NK-92 (cell line): ENCODE results near the gene CAND1.
A peak's percentile ranks its signal among the peaks of the same experiment; 100 is the strongest.

Experiments used
- DNase-seq: peaks from one replicate; lab custom pipeline; 2025; ENCODE audit not compliant: unreplicated experiment; lab: John Stamatoyannopoulos, UW

CAND1 gene

DNA sequence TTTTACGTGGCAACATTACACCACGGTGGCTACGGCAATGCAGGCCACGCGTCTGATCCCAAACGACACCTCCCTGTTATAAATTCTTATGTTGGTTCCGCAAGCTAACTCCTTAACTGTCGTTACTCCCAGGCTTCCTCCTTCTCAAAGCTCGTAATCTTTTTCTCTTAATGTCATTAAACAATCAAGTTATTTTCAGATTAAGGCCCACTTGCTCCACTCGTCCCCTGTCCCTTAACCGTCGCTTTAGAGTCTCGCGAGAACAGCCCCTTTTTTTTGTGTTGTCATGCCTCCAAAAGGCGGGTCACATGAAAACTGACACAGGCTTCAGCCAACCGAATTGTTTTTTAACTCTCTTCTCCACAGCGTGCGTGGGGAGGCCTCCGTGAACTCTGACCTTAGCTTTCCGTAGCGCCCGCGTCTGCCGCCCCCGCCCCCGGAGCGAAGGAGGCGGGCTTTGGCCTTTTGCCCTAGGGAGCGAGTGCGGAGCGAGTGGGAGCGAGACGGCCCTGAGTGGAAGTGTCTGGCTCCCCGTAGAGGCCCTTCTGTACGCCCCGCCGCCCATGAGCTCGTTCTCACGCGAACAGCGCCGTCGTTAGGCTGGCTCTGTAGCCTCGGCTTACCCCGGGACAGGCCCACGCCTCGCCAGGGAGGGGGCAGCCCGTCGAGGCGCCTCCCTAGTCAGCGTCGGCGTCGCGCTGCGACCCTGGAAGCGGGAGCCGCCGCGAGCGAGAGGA lies at the start of gene CAND1:
Gene CAND1 (plus strand): TSS at position 463 of the 737 bp plus-strand sequence. CDS start 360 bp downstream, outside the sequence.
- DNase-seq, result peak; percentile 65

DNA sequence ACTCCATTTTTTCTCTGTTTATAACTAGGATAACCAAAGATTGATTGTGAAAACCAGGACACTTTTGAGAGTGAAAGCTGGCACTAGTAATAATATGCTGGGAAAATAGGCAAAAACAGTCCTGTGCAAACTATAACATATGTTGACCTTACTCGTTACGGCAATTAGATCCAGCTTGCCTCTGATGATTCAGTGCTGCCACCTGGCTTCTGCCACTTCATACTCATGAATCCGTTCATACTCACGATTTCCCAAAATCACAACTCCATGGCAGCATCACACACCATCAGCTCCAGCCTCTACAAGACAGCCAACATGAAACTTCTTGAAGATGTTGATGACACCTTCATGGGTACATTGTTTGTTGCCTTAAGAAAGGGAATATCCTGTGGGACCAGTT lies 49.1 kb upstream of the CAND1 start:
- no peak for DNase-seq

DNA sequence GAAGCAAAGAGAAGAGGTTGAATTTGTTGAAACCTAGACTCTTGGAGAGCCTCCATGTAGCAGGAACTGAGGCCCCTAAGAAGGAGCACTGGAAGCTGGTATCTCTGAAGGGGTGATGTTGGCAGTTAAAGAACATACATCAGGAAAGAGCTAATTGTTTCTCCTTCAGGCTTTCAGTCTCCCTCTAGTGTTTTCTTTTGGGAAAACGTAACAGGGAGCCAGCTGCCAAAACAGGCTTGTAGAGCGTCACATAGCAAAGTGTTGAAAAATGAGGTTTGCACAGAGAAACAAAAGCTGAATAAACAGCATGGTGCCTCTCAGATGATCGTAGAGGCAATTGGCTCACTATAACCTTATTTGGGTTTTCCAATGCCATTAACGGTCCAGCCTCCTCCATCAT lies 46.9 kb upstream of the CAND1 start:
- DNase-seq, result no peak

DNA sequence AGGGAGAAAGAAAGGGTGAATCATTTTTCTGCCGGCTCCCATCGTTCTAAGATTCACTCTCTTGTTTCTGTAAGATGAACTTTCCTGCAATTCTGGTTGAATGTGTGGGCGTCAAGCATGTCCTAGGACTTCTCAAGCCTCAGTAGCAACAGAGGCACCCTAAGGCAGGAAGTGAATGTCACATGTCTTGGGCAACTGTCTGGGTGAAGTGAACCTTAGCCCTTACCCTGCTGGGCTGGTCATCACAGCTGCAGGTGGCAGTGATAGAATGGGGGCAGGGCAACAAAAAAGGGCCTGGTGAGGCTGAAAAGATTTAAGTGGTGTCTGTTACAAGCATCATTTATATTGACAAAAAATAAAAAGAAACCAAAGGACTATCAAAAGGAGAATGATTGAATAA lies 45.9 kb upstream of the CAND1 start:
- DNase-seq, result no peak

DNA sequence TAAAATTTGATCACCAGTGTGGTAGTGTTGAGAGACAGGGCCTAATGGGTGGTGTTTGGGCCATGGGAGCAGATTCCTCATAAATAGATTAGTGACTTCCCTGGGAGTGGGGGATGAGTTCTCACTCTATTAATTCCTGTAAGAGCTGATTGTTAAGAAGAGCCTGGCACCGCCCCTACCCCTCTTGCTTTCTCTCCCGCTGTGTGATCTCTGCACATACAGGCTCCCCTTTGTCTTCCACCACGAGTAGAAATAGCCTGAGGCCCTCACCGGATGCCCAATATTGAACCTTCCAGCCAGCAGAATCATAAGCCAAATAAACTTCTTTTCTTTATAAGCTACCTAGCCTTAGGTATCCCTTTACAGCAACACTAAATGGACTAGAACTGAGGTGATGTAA lies 31.9 kb upstream of the CAND1 start:
- no peak for DNase-seq

DNA sequence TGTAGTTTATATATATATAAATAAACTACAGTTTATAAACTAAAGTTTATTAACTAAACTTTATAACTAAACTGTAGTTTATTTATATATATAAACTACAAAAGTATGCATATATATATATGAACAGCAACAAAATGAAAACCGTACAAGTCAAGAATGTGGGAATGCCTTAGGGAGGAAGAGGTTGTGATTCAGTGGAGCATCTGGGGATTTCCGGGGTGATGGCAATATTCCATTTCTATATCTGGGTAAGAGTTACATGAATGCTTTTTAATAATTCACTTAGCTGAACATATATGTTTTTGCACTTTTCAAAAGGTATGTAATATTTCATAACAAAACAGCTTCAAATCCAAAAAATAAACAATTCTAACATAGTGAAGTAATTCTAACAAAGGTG lies 30.1 kb upstream of the CAND1 start:
- no peak for DNase-seq

DNA sequence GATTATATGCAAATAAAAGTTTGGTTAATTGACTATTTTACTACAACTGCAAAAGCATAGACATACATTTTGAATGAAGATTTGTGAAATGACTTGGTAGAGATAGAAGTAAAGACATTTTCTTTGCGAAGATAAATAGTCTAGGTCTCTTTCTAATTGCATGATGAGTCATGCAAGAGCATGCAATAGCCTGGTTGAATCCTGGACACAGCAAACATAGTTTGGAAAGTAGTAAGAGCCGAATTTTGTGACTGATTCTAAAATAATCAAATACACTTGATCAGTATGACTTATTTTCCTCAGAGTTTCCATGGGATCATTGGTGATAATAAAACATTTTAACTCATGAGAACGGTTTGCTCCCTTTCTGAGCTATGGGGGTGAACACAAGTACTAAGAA lies 27.7 kb upstream of the CAND1 start:
- DNase-seq, result no peak

DNA sequence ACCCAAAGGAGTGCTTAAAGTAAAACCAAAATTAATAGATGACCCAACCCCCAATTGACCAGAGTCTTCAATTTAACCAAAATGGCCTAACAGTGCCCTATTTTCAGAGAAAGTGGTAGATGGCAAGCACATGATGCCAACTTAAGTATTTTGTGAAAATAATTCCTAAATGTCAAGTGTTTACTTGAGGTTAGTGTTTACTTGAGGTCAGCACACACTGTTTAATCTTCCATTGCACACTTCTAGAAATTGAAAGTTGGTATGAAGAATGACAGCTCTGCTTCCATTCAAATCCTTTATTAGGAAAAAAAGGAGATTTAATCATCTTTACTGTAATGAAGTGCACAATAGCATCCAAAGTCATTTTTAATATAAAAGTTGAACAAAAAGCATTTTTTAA lies 25.9 kb upstream of the CAND1 start:
- DNase-seq, result no peak

DNA sequence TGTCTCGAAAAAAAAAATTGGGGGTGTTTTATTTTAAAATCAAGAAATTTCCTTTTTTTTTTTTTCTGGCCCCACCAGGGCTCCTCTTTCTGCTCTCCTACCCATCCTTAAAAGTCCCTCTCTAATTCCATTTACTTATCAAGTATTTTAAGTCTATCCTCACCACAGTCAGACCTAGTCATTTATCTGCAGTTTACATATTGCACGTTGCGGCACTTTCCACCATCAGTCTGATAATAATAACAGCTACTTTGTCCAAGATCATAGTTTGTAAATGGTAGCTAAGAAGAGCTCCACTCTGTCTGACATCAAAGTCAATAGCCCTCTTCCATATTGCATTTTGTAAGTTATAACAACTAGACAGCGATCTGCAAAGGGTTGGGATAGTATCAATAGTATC lies 23.6 kb upstream of the CAND1 start:
- no peak for DNase-seq

DNA sequence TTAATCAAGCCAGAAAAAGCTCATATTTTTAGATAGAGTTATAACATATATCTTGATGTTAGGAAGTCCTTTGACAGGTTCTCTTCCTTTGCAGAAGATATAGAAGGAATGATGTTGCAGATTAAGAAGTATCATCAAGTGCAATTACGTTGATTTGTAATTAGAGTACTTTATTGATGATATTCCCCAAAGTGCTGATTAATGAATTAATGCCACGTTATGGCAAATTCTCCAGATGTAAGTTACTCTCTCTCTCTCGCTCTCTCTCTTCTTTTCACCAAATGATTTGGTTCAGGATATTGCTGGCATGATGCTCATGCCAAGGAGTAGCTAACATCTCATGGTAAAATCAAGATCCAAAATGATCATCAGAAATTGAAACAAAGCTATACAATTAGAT lies 18.1 kb upstream of the CAND1 start:
- no peak for DNase-seq

DNA sequence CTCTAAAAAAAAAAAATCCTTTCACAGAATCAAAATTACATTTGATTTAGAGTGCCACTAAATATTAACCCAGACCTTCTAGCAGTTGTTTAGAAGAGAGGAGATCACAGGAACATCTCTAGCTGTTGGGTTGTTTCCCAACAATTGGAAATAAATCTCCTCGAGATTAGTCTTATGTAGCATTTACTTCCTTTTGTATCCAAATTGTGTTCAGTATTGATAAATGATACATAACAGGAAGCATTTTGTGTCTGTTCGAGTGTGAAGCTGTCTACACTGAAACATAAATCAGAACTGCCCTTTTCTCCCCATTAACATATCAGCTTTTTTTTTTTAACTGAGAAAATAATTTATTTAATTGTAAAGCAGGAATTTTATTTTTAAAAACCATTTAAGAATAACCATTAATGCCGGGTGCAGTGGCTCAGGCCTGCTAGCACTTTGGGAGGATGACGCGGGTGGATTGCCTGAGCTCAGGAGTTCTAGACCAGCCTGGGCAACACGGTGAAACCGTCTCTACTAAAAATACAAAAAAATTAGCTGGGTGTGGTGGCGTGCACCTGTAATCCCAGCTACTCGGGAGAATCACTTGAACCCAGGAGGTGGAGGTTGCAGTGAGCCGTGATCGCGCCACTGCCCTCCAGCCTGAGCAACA lies 14.7 kb upstream of the CAND1 start:
- no peak for DNase-seq

DNA sequence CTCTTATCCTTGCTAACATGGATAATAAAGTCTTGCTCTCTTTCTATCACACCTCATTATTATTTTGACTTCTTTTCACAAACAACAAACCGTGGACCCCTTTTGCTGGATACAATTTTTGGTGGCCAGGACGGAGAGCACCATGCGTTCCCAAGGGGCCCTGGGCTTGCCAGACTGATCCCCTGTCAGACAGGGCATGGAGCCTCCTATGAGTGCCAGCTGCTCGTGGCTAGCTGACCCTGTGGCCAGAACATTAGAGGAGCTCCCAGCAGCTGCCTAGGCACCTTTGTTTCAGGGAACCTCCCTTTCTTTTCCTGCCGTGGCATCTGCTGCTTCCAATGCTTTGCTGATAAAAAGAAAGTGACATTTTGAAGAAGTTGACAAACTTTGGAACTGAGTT lies 12.5 kb upstream of the CAND1 start:
- DNase-seq, result no peak

DNA sequence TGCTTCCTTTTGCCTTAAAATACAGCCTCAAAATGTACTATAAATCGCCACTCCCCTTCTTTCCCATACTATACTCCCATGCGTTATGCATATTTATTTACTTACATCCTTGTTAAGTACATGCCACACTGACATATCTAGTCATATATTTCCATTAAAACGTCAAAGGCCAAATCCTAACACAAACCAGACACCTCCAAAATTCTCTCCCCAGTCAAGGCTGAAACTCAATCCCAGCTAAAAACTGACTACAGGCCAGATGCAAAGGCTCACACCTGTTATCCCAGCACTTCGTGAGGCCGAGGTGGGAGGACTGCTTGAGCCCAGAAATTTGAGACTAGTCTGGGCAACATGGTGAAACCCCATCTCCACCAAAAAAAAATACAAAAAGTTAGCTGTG lies 5.7 kb upstream of the CAND1 start:
- no peak for DNase-seq

DNA sequence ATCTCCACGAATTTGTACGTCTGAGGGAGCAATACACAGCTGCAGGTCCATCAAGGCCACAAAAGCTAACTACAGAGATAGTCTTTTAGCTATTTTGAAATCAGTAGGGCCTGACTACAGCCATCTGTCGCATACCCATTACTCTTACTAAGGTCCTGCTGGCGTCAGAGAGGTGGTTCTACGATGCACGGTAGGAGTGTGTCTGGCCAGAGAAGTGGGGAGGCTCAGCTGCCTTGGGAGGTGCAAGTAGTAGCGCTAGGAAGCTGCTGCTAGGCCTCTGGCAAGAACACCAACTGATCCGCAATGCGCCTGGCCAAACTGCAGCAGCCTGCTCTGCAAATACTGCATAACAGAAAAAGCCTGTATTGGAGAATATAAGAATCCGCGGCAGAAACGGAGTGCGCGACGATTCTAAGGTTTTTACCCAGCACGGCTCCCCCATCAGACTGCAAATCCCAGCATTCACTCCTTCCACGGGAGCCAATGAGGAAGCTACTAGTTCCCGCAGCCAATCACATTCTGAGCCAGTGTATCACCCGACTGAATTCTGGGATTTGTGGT lies 743 bp upstream of the CAND1 start:
- DNase-seq, result peak; percentile 44

DNA sequence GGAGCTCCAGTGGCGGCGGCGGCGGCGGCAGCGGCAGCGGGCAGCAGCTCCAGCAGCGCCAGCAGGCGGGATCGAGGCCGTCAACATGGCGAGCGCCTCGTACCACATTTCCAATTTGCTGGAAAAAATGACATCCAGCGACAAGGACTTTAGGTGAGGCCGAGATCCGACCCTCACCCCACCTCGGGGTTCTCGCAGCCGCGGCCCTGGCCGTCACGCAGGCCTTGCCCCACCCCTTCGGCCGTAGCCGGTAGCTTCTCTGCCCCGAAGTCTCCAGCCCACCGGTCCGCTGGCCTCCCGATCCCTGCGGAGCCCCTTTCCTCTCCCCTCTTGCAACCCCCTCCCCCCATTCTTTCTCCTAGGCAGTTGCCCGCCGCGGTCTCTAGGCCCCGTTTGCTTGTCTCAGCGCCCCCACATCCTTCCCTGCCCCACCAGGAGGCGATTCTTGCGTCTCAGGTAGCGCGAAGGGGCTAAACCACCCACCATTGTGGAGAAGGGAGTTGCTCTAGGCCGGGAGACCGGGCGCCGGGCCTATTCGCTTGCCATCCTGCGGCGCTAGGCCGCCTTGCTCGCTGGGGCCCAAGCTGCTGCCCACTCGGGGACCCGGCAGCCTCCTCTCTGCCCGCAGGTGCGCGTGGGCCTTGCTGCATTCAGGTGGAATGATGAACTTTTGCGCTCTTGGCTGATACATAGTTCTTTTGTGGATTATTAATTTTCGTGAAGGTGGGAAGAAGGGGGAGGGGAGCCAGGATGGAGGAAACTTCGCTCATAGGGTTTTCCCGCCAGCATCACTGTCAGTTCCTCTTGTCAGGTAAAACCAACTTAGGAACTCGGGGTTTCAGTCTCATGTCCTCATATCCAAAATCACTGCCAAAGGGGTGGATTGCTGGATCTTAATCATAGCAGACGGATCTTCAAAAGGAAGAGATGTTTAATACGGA lies 745 bp downstream of the CAND1 start:
- no peak for DNase-seq

DNA sequence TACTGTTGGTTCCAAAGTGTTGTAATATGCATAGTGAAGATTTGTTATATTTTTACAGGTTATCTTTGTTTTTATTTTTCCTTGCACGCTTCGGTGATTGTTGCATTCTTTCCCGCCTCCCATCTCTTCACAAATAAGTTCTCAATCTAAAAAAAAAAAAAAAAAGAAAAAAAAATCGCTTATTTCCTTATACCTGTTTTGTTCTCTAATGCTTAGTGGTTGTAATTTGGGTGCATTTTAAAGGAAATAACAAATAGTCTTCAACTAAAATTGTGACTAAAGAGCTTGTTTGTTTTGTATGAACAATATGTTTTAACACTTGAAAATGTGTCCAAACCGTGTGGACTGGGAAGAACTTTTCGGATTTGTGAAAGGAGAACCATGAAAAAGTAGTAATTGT lies 1.5 kb downstream of the CAND1 start:
- no peak for DNase-seq

DNA sequence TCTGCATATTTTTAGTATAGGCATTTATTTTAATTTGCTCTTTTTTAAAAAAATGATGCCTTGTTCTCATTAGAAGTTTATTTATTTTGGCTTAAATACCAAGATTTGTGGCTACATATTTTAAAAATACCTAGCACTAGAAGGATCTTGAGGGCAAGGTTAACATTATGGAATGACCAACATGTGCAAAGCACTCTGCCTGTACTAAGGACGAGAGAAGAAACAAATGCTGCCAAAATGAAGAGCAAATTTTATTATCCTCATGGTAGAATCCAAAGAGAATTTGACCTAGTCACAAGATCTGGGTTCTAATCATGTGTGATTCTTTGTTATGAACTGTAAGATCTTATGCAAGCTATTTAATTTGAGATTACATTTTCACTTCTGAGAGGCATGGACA lies 2.8 kb downstream of the CAND1 start:
- no peak for DNase-seq

DNA sequence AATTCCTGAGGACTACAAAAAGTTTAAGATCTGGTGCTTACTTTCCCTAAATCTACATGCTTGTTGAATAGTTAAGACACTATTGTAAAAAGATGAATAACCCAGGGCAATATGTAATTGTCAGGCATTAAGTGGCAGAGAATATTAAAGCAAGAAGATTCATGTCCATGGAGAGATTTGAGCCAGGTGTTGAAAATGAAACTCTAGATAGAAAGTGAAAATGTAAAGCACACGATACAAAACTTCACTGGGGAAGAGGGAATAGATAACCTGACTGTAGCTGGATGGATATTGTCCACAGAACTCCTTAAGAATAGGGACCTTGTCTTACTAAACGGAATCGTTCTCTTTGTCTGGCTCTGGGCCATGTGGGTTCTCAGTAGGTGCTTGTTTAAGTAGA lies 5.0 kb downstream of the CAND1 start:
- no peak for DNase-seq

DNA sequence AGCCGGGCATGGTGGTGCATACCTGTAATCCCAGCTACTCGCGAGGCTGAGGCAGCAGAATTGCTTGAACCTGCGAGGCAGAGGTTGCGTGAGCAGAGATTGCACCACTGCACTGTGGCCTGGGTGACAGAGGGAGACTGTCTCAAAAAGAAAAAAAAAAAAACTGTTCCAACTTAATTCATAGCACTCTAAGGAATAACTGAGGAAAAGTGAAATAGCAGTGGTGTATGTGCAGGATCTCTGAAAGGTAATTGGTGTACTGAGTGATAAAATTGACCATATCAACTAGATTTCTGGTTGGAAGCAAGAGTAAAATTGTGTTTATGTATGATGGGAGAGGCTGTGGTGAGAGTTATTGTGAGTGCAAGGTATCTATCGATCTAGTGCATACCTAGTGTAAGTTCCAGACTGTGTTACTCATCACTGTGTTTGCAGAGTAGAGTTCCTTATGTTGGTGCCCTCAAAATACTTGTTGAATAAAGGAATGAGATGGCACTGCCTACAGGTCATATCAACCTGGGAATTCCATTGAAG lies 6.3 kb downstream of the CAND1 start:
- no peak for DNase-seq

DNA sequence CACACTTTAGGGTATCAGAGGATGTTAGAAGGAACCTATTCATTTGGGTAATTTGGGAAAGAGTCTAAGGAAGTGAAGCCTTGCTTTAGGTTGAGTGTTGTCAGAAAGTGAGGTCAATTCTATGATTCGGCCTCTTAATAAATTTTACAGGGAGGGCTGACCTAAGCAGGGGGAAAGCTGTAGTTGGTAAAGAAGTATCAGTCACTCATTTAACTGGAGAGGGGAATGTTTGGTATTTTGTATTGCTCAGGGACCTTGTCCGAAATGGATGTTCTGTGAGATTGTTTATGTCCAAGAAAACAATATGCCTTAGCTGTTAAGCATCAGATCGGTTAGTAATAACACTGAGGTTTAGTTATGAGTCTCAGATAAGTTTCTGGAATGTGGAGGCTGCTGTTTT lies 7.3 kb downstream of the CAND1 start:
- DNase-seq, result no peak

DNA sequence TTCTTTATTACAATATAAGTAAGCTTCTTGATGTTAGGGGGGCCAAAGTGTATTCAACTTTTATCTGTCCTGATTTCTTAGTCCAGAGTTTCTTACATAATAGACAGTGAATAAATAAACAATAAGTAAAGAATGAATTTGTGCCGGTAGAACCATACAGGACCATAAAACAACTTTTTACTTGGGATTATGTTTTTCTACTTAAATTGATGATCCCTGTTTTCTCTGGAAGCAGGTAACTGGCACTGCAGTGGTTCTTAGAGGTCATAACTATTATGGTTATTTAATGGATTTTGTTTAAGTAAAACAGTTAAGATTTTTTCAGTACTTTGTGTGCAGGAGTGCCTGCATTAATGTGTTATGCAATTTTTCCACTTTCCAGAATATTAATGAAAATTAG lies 10.5 kb downstream of the CAND1 start:
- no peak for DNase-seq
